DOHH2 (cell line): ENCODE results near the gene PITPNM3.

Experiments
- H3F3A ChIP-seq: fragments of 200-600 bp; sonication (generic), shearing (Covaris generic); 2 replicates; pipeline ENCODE4 v1.6.0; 2016; ENCODE audit warnings: antibody characterized with exemption, mild to moderate bottlenecking; ENCODE audit not compliant: control insufficient read depth, insufficient read depth
- H3K27ac ChIP-seq: fragments of 200-600 bp; sonication (generic); 2 replicates; pipeline ENCODE4 v1.5.1; 2014; ENCODE audit warnings: low read depth, mild to moderate bottlenecking, low read length, moderate library complexity
- H3K27me3 ChIP-seq: fragments of 200-600 bp; sonication (generic); 2 replicates; pipeline ENCODE4 v1.6.1; 2014; ENCODE audit warnings: mild to moderate bottlenecking, low read length, mixed read lengths; ENCODE audit not compliant: control insufficient read depth
- H3K36me3 ChIP-seq: fragments of 200-600 bp; sonication (generic); 2 replicates; pipeline ENCODE4 v1.6.1; 2014; ENCODE audit warnings: mild to moderate bottlenecking, low read length, moderate library complexity, mixed read lengths; ENCODE audit not compliant: control insufficient read depth
- H3K4me1 ChIP-seq: fragments of 200-600 bp; sonication (generic); 2 replicates; pipeline ENCODE4 v1.6.1; 2014; ENCODE audit warnings: mild to moderate bottlenecking, low read length, mixed read lengths; ENCODE audit not compliant: control insufficient read depth
- H3K4me2 ChIP-seq: fragments of 200-600 bp; sonication (generic); 2 replicates; pipeline ENCODE4 v1.6.0; 2014; ENCODE audit warnings: mild to moderate bottlenecking, low read length, moderate library complexity
- H3K4me3 ChIP-seq: fragments of 200-600 bp; sonication (generic); 2 replicates; pipeline ENCODE4 v1.5.1; 2014; ENCODE audit warnings: mild to moderate bottlenecking, low read length, mixed read lengths
- H3K79me2 ChIP-seq: fragments of 200-600 bp; sonication (generic); 2 replicates; pipeline ENCODE4 v1.6.1; 2014; ENCODE audit warnings: mild to moderate bottlenecking, low read length, mixed read lengths; ENCODE audit not compliant: control insufficient read depth
- H3K9me2 ChIP-seq: fragments of 200-600 bp; sonication (generic); replicated peaks from 2 replicates; pipeline ENCODE4 v1.6.1; 2014; ENCODE audit warnings: mild to moderate bottlenecking, low read length, mixed read lengths; ENCODE audit not compliant: control insufficient read depth
- H3K9me3 ChIP-seq: fragments of 200-600 bp; sonication (generic); 2 replicates; pipeline ENCODE4 v1.6.1; 2014; ENCODE audit warnings: antibody characterized with exemption, low read length, mixed read lengths; ENCODE audit not compliant: control insufficient read depth, insufficient read depth
- H4K20me1 ChIP-seq: fragments of 200-600 bp; sonication (generic); 2 replicates; pipeline ENCODE4 v1.6.0; 2014; ENCODE audit warnings: low read depth, mild to moderate bottlenecking, antibody characterized with exemption, low read length, moderate library complexity; ENCODE audit not compliant: control insufficient read depth, insufficient read depth
- EZH2phosphoT487 ChIP-seq: fragments of 200-600 bp; sonication (generic); IDR thresholded peaks from 2 replicates; pipeline ENCODE4 v1.6.1; 2017; ENCODE audit warnings: borderline replicate concordance, mild to moderate bottlenecking, antibody characterized with exemption, low read length, moderate library complexity, mixed read lengths
- TF ChIP-seq, protein P1 (sequence below): fragments of 200-600 bp; sonication (generic); IDR thresholded peaks from one replicate; pipeline ENCODE4 v1.5.1; 2014; ENCODE audit warnings: antibody characterized with exemption, mild to moderate bottlenecking, low read depth, low read length; ENCODE audit not compliant: poor library complexity, severe bottlenecking

The PITPNM3 gene

DNA sequence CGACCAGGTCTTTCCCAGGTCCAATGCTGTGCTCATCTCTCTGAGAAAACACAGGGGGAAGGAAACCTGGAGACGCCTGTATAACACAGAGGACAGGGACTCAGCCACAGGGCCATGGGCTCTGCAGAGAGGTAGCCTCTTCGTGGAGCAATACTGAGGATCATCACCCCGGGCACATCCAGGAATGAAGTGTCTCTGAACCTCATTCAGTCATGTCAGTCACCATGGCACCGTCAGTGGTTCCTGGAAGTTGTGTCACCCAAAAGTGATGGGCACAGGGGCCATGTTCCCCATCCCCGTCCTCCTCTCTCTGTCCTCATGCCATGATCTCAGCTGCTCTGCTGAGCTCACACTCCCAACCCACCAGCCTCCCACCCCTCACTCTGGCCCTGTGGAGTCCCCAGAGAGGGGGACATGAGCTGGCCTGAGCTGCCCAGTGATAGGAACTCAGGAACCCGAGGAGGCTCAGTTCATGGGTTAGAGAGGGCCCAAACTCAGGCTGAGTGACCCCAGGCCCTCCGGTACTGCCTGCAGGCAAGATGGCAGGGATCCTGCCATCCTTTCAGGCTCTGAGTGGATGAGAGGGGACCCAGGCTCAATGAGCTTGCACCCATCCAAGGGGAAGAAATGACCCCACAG lies 53.4 kb downstream of the PITPNM3 start:
- Histone ChIP-seq H3K9me2 (no peaks in the 10 kb centered on the region), H3K27me3 (no peaks in the 10 kb centered on the region), H3F3A (no peaks in the 10 kb centered on the region), H3K36me3 (no peaks in the 10 kb centered on the region), H3K4me2 (no peak overlapping the region), H3K27ac (no peak overlapping the region), H3K4me1 (no peaks in the 10 kb centered on the region), H4K20me1 (no peaks in the 10 kb centered on the region), H3K9me3 (no peaks in the 10 kb centered on the region), H3K4me3 (no peak overlapping the region), H3K79me2 (no peaks in the 10 kb centered on the region)
- TF ChIP-seq, protein P1, sequence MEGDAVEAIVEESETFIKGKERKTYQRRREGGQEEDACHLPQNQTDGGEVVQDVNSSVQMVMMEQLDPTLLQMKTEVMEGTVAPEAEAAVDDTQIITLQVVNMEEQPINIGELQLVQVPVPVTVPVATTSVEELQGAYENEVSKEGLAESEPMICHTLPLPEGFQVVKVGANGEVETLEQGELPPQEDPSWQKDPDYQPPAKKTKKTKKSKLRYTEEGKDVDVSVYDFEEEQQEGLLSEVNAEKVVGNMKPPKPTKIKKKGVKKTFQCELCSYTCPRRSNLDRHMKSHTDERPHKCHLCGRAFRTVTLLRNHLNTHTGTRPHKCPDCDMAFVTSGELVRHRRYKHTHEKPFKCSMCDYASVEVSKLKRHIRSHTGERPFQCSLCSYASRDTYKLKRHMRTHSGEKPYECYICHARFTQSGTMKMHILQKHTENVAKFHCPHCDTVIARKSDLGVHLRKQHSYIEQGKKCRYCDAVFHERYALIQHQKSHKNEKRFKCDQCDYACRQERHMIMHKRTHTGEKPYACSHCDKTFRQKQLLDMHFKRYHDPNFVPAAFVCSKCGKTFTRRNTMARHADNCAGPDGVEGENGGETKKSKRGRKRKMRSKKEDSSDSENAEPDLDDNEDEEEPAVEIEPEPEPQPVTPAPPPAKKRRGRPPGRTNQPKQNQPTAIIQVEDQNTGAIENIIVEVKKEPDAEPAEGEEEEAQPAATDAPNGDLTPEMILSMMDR, result no peak
- TF ChIP-seq EZH2phosphoT487, result no peak

DNA sequence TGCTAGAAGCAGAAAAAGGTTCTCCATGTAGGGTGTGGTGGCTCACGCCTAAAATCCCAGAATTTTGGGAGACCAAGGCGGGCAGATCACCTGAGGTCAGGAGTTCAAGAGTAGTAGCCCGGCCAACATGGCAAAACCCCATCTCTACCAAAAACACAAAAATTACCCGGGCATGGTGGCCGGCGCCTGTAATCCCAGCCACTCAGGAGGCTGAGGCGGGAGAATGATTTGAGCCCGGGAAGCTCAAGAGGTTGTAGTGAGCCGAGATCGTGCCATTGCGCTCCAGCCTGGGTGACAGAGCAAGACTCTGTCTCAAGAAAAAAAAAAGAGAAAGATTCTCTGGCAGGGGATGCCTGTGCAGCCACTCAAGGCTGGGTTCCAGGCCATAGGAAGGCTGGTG lies 54.2 kb downstream of the PITPNM3 start:
- H3K4me3 ChIP-seq, result no peak overlapping the region
- no peak overlapping the region for H3K4me2 ChIP-seq
- no peaks in the 10 kb centered on the region for H3K9me3 ChIP-seq

DNA sequence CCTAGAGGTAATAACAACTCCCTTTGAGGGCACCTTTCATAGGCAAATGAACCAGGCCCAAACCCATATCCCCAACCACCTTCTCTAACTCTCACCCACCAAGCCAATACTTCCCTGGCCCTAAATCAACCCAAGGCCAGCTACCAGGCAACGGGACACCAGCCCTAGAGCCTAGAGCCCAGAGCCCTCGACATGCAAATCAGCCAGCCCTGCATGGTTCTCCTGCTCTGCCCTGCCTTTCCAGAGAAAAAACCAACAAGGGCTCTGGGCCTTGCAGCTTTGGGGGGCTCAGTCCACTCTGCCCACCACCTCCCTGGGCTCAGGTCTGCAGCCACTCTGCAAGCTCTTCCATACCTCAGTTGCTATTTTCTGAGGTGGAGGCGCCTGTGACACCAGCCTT lies 55.0 kb downstream of the PITPNM3 start:
- Histone ChIP-seq H3K27me3 (no peaks in the 10 kb centered on the region), H3K4me2 (no peak overlapping the region), H3K36me3 (no peaks in the 10 kb centered on the region), H3K9me2 (no peaks in the 10 kb centered on the region), H3K9me3 (no peaks in the 10 kb centered on the region), H3F3A (no peaks in the 10 kb centered on the region), H3K4me3 (no peak overlapping the region), H3K79me2 (no peaks in the 10 kb centered on the region), H3K4me1 (peaks cover 10% of the 10 kb centered on the region), H4K20me1 (no peaks in the 10 kb centered on the region), H3K27ac (no peak overlapping the region)
- no peak for TF ChIP-seq EZH2phosphoT487
- TF ChIP-seq, protein P1, result no peak

More for the DNA sequence above, 54.2 kb downstream of the PITPNM3 start:
- Histone ChIP-seq H3K9me2 (no peaks in the 10 kb centered on the region), H3K36me3 (no peaks in the 10 kb centered on the region), H3K27ac (no peak overlapping the region), H4K20me1 (no peaks in the 10 kb centered on the region), H3K79me2 (no peaks in the 10 kb centered on the region), H3F3A (no peaks in the 10 kb centered on the region), H3K27me3 (no peaks in the 10 kb centered on the region), H3K4me1 (peaks cover 2% of the 10 kb centered on the region)
- TF ChIP-seq EZH2phosphoT487, result no peak
- TF ChIP-seq, protein P1, result no peak
